ENCODE measurements around the gene BTN2A1.

Gene BTN2A1

DNA sequence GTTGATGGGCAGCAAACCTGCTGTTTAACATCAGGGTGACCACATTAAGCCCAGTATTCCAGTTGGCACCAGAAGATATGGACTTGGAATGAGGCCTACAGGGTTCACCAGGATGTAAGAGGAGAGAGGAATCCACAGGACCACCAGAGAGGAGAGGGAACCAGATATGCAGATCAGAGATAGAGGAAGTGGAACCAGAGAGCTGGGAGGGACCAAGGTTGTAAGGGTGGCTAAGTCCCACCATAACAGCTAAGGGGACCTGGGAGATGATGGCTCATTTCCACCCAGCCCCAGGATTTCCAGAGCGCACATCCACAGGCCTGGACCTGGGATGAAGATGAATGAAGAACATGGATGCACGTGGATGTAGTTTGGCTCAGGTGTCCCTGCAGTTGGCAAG, 11.1 kb downstream of the BTN2A1 start:
- DNase-seq (ENCODE audit: low spot score): no peak

DNA sequence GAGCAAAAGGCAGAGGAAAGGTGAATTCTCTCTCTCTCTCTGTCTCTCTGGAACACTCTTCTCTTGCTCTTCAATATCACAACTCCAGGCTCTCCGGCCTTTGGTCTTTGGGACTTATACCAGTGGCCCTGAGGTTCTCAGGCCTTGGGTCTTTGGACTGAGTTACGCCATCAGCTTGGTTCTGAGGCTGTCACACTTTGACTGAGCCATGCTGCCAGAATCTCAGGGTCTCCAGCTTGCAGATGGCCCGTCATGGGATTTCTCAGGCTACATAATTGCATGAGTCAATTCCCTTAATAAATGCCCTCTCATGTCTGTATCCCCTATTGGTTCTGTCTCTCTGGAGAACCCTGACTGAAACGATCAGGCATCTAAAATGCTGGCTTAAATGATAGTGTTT, 12.9 kb downstream of the BTN2A1 start:
- DNase-seq (ENCODE audit: low spot score): no peak

DNA sequence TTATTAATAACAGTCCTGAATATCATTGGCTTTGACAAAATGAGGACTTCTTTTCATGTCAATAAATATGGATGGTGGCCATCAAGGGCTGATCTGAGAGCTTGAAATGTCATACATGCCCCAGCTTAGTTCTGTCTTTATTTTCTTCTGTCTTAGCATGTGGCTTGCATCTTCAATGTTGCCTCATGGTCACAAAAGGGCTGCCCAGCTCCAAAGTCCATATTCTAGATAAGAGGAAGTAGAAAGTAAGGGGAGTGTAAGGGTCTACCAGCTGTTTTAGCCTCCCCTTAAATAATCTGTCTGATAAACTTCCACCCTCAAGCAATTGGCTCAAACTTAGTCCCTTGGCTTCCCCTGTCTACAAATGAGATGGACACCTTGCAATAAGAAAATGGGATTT, 14.2 kb downstream of the BTN2A1 start:
- no peak for DNase-seq (ENCODE audit: low spot score)

DNA sequence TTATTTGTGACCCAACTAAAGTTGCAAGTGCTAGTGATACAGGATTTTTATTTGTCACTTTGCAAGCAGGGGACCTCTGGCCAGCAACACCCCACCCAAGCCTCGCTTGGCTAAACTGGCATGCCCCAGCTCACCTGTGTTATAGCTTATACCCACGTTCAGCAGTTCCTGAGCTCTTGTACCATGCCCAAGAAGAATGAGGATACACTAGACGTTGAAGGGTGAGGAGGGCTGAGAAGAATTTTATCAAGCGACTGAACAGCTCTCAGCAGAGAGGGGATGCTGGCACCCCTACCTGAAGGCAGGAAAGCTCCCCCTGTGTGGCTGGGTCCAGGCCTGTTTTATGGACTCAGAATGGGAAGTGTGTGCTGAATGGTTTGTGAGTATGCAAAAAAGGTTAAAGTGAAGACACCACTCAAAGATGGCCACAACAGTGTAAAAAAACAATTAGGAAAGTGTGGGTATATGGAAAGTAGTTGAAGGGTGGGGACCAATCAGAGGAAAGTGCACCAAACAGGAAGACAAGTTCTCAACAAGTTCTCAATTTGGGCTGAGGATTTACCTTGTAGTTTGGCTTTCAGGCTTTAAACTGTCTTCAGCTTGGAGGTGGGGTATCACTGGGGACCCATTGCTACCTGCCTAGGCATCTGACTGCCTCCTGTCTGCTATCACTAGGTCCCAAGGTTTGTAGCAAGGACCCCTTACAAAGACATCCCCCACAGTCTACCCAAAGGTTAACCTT, 15.0 kb downstream of the BTN2A1 start:
- DNase-seq (ENCODE audit: low spot score): no peak

DNA sequence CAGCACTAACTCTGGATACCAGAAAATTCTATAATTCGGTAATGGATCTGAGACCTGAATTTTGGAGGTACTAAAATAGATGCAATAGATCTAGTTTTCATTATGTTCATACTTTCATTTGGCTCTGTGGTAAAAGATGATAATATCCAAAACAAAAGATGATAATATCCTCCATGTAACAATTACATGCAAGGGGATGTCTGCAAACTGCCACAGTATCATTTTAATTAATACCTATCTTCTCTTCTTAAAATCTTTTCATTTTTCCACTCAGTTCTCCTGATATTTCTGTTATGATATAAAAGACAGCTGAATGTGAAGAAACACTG, 15.6 kb downstream of the BTN2A1 start:
- DNase-seq (ENCODE audit: low spot score): no peak

DNA sequence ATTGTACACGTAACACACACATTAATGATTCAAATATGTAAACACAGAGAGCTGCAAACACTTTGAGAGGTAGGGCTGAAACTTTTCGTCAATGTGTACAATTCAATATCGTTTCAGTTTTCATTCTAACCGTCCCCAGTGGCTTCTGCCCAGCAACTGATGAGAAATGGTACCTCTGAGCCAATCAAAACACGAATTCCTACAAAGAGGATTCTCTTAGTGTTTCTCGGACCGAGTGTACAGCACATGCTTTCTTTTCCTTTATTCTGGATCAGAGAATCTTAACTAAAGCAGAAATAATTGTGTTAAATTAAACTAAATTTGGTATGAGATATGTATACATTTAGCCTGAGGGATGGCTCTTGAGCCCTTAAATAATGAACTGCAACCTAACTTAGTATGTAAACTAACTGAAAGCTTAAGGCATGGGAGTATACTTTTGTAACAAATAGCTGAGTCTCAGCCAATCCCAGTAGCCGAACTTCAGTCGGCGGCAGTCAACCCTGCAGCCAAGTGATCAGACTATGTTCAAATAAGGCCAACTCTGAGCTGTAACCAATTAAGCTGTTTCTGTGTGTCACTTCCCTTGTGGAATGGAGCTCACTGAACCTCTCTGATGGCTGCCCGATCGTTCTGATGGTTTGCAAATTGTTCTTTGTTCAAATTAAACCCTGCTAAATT, 16.1 kb downstream of the BTN2A1 start:
- DNase-seq (ENCODE audit: low spot score): no peak

DNA sequence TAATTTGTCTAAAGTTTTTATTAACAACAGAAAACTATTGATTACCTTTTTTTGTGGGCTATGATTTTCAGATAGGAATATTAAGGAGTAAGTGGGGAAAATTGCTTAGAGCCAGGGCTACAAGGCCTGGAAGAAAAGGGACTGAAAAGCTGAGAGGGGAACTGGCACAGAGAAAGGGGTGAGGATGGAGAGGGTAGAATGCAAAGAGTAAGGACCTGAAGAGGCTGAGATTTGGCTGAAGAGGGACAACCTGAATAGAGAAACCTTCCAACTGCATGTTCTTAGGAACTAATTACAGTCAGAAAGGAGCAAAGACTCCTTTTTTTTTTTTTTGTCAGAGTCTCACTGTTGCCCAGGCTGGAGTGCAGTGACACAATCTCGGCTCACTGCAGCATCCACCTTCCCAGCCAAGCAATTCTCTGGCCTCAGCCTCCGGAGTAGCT, 16.7 kb downstream of the BTN2A1 start:
- no peak for DNase-seq (ENCODE audit: low spot score)

DNA sequence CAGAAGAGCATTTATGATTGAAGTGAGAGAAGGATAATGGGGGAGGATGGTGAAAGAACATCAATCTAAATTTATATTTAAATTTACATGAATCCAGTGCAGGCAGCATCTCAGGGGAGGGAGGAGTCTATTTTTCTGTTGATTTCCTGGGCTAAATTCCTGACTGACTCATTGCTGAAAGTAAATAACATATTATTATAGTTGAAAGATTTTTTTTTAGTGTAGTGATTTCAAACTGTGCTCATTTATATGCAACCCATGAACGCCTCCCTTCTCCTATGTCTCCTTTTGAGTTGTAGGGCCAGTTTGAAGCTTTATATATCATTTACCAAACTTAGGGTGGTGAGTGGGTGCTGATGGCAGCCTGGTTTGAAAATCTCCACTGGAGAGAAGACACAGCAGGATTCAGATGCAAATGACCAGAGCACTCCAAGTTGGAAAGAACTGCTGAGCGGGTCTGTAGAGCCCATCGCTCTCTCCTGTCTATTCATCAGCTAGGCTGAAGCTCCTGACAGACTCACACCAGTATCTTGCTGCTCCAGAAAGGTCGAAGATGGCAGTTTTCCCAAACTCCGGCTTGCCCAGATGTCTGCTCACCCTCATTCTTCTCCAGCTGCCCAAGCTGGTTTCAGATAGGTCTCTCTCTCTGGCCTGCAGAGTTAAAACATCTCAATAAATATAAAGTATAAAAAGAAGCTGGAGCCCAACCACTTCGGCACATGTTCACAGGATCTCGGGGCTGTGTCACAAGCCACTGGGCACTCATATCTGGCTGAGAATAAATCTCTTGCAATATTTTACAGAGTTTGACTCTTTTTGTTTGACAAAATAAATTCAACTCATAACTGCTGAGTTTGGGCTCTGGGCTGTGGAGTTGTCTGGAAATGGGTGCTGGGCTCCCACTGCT, 18.3 kb downstream of the BTN2A1 start:
- DNase-seq (ENCODE audit: low spot score): no peak

DNA sequence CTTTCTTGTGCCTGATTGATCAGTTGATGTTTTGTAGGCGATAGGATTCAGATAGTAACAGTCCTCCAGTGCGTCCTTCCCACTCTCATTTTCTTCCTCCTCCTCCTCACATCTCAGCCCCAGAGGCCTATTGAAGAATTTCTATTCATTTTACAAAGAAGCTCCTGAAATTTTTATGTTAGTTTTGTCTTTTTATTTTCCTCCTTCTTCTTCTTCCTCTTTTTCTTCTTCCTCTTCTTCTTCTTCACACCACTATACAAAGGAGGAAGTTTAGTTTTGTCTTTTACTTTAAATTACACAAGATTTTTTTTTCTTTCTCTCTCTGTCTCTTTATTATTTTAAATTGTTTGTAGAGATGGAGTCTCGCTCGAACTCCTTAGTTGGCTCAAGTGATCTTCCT, 19.1 kb downstream of the BTN2A1 start:
- no peak for DNase-seq (ENCODE audit: low spot score)

DNA sequence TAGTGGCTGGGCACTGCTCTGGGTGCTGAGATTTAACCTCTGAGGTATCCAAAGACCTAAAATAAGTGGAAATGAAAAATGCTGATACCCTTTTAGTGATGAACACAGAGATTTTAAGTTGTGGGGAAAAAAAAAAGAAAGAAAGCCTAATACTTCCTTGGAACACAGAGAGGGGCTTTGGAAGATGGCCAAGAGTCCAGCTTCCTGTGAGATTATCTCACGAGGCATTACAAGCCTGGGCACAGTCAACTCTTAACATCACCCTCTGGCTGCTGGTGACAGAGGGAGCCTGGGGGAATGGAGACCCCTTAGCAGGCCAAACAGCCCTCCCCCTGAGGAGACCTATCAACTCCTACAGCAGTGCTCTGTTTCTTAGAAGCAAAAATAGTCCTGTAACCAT, 19.7 kb downstream of the BTN2A1 start:
- no peak for DNase-seq (ENCODE audit: low spot score)

DNA sequence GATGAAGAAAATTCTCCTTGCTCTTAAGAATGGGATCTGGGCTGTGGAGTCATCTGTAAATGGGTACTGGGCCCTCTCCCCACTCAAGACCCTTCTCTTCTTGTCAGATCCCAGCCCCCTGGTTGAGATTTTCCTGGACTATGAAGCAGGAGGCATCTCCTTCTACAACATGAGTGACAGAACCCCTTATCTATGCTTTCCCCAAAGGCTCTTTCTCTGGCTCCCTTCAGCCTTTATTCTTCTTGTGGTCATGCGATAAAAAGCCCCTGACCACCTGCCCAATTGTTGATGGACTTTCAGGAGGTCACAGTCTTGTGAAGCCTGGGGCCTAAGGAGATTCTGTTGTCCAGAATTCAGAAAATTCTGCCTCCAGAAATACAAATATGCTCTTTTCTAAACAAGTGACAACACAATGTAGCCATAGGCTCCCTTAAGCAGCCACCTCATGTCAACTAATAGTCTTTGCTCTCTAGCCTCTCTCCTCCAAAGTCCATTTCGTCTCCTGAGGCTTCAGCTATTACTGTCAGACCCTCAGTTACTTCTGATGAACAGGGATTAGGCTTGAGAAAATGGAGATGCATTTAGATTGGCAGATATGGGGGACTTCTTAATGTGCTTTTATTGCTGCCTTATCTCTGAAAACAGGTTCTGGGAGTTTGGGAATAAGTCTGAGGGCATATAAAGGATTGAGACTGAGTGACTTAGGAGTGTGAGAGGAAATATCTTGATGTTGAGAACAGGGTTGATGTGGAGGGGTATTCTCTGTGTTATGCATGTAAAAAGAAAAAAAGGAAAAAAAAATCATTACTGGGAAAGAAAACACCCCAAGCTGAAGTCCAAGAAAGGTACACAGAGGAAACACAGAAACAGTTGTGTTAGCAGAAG, 20.6 kb downstream of the BTN2A1 start:
- no peak for DNase-seq (ENCODE audit: low spot score)

DNA sequence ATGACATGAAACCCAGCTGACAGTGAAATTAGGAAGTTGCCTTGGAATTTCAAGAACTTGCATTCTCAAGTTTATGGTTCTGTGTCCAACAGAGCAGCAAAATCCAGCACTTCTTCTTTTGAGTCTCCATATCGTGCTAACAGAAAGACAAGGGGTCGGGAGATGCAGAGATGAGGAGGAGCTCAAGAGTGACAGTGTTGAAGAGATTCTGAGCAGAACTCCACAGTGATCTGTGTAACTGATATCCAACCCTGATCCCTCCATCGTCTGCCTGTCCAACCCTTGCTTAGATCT, 21.2 kb downstream of the BTN2A1 start:
- DNase-seq (ENCODE audit: low spot score): no peak

DNA sequence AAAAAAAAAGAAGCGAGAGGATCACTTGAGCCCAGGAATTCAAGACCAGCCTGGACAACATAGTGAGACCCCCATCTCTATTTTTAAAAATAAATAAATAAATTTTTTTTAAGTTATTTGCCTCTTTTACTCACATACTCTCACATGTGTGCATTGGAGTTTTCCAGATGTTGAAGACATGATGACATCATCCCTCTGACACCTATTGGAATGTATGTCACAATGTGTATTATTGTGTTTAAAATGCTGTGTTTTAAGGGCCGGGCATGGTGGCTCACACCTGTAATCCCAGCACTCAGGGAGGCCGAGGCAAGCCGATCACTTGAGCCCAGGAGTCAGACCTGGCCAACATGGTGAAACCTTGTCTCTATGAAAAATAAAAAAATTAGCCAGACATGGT, 24.6 kb downstream of the BTN2A1 start:
- no peak for DNase-seq (ENCODE audit: low spot score)

DNA sequence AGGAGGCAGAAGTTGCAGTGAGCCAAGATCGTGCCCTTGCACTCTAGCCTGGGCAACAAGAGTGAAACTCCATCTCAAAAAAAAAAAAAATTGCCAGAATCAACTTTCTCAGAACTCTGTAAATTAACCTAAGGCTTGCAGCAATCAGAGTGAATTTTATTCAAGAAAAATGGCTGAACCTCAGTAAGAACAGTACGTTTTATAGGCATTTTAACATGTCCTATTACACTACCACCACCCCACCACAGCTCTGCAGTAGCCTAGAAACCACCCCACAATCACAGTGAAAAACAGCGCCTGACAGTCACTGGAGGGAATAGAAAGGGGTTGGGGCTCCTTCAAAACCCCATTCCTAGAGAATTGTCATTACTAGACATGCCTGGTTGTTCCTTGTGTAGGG, 26.0 kb downstream of the BTN2A1 start:
- DNase-seq (ENCODE audit: low spot score): no peak

DNA sequence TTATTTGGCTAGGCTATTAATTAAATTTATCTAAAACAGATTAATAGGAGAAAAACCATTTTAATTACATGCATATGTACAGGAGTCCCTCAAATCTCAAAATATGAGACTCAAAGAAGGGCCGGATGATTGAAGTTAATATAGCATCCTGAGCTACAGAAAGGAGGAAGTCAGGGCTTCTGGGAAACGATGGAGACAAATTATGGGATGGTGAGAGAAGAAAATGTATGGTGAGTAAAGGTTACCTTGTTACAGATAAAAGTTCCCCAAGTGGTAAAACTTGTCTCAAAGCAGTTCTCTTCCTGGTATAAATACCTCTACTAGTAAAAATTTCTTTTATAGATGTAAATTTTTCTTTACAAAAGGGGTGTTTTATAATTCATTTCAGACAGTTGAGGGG, 26.4 kb downstream of the BTN2A1 start:
- DNase-seq (ENCODE audit: low spot score): no peak

DNA sequence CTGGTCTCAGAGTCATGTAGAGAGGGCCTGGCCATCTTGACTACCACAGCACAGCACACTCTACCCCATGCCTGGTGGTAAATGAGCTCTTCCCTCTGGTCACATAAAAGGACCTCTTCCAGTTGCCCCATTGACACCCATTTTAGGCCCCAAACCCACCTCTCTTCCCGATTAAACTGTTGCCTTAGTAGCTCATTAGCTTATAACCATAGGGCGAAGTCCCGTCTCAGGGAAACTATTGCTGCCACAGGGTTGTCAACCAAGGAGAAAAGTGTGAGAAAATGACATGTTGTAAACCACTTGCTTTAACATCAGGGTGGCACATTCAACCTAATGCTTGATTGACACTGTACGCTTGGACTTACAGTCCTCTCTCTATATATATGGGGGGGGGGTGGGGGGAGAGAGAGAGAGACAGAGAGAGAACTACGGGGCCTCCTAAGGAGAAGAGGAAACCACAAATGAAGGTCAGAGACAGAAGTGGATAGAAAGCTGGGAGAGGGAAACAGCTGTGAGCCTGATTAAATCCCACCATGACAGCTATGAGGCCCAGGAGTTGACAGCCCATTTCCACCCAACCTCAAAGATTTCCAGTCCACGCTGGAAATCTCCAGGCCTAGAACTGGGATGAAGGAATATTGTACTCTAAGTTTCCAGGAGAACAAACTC, 27.5 kb downstream of the BTN2A1 start:
- no peak for DNase-seq (ENCODE audit: low spot score)

DNA sequence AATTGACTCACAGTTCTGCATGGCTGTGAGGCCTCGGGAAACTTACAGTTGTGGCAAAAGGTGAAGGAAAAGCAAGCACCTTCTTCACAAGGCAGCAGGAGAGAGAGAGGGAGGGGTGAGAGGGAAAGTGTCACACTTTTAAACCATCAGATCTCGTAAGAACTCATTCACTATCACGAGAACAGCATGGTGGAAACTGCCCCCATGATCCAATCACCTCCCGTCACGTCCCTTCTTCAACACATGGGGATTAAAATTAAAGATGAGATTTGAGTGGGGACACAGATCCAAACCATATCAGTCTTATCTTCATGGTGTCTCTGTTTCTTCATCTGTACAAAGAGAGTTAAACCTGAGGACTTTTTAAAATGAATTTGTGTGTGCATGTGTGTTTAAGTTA, 28.6 kb downstream of the BTN2A1 start:
- DNase-seq (ENCODE audit: low spot score): no peak

DNA sequence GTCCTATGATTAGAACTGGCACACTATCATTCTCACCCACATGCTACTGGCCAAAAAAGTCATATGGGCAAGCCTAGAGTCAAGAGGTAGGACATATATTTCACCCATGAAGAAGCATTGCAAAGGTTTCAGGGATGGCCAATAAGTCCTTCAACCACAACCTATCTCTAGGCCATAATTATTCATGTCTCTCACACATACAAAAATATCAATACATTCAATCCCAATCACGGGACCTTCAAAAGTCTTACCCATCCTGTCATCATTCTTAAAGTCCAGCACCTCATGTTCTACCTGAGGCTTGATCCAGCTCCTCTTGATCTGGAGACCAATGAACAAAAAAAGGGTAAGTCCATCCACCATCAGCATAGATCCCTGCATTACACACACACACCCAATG, 29.7 kb downstream of the BTN2A1 start:
- DNase-seq (ENCODE audit: low spot score): no peak

DNA sequence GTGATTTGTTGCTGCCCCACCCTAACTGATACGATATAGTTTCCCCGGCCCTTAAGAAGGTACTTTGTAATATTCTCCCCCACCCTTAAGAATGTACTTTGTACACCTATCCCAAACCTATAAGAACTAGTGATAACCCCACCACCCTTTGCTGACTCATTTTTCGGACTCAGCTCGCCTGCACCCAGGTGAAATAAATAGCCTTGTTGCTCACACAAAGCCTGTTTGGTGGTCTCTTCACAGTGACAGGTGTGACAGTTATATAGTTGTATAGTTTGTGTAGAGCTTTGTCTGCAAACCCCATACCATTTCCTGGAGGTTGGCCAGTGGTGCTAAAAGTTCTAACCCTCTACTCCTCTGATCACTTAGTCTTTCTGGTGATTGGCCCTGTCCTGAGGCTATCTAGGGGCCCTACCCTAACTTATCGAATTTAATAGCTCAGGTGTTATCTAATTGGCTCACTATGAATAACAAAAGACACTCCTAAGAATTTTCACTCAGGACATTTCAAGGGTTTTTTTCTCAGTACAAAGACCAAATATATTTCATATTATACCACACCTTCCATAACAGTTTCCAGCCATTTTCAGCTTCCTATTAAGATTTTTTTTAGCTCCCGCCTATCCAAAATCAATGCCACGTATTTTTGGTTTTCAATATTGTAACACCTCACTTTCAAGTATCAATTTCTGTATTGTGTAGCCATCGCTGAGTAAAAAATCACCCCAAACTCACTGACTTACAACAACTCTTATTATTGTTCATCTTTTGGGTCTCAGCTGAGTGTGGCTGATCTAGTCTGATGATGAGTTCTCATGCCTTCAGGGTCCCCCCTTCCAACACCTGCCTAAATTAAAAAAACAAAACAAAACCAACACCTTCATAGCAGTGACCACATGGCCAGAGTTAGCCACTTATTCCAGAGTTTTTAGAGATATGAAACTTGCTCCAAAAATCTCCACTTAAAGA, 32.5 kb downstream of the BTN2A1 start:
- DNase-seq (ENCODE audit: low spot score): no peak

DNA sequence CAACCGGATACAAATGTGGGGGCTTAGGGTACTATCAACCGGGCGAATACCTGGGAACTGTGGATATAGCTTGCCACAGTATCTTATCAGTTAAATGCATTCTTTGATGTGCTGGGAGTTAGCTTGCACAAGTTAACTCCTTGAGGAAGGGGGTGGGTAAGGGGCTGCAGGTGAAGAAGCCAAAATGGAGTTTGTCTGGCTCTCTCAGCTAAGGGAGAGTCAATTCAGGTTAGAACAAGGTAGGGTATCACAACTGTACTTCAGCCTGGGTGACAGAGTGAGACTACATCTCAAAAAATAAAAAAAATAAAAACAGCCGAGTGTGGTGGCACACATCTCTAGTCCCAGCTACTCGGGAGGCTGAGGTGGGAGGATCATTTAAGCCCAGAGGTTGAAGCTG, 33.8 kb downstream of the BTN2A1 start:
- no peak for DNase-seq (ENCODE audit: low spot score)

DNA sequence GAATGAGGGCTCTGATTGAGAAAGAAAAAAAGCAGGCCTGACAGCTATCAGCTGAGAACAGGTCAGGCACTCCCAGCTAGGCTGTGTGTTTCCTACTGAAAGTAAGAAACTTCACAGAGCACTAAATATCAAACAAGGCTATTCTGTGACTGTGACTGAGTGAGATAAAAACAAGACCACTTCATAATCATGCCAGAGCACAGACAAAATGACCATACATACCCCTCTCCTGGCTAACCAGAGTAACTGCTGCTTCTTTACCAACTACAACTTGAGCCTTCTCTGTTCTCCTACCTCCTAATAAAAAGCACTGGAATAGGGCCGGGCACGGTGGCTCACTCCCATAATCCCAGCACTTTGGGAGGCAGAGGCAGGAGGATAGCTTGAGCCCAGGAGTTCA, 35.5 kb downstream of the BTN2A1 start:
- peak; percentile 22 for DNase-seq (ENCODE audit: low spot score)

Measured in HuH-7 (cell line).